Subcutaneous adipose tissue (tissue), 4 donors: ENCODE results near the gene RALBP1. TPM values are rescaled to one million over a fixed set of nuclear protein-coding genes. Genes with fewer than 3 reads are reported as not detected.

Experiments
- total RNA-seq, 4 donors: library from RNA; depleted of rRNA; stranded (reverse); fragments of >200 nt; gene quantifications; one replicate each; pipeline ENCODE4 v1.1.0, GENCODE V29; 2016
- TF ChIP-seq, protein P1 (sequence below): fragments of 450-650 bp; IDR thresholded peaks from one replicate; pipeline ENCODE4 v1.5.1; 2016; ENCODE audit warnings: low read depth, mild to moderate bottlenecking, control low read depth, antibody characterized with exemption, moderate library complexity

The RALBP1 gene
- total RNA-seq, 4 donors from 2014 or later, result 66.4 to 88.3 (median 76.5) TPM

DNA sequence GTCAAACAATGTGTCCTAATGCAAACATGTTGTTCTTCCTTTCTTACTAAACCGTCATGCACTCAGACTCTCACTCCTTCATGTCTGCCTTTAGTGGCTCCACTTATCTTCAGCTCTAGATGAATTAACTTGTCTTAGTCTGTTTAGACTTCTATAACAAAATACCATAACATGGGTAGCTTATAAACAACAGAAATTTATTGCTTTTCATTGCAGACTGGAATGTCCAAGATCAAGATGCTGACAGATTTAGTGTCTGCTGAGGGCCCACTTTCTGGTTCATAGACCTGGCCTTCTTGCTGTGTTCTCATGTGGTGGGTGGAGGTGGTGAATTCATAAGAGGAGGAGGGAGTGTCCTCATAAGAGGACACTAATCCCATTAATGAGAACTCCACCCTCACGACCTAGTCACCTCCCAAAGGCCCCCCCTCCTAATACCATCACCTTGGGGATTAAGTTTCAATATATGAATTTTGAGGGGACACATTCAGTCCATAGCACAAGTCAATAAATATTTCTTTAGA, 32.3 kb downstream of the RALBP1 start:
- TF ChIP-seq, protein P1, sequence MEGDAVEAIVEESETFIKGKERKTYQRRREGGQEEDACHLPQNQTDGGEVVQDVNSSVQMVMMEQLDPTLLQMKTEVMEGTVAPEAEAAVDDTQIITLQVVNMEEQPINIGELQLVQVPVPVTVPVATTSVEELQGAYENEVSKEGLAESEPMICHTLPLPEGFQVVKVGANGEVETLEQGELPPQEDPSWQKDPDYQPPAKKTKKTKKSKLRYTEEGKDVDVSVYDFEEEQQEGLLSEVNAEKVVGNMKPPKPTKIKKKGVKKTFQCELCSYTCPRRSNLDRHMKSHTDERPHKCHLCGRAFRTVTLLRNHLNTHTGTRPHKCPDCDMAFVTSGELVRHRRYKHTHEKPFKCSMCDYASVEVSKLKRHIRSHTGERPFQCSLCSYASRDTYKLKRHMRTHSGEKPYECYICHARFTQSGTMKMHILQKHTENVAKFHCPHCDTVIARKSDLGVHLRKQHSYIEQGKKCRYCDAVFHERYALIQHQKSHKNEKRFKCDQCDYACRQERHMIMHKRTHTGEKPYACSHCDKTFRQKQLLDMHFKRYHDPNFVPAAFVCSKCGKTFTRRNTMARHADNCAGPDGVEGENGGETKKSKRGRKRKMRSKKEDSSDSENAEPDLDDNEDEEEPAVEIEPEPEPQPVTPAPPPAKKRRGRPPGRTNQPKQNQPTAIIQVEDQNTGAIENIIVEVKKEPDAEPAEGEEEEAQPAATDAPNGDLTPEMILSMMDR, result no peak

DNA sequence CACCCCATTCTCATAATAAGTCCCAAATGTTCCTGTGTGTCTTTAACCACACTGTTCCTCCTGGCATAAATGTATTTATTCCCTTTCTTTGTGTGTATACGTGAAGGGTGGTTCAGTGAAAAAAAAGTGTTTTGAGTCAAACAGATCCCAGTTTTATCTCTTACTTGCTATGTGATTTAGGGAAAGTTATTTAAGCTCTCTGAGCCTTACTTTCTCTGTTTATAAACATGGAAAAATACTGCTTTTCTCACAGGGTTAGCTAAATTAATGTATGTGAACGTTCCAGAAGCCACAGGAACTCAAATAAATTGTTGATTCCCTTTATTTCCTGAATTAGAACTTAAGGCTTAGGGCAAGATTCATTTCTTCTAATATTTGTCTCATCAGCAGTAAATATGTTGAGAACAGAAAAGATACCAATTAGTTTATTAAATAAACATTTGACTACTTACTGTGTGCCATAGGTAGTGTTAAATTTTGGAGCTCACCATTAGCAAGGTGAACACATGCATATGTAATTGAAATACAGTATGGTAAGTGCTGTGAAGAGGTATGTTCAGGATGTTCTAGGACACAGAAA, 33.2 kb downstream of the RALBP1 start:
- TF ChIP-seq, protein P1, result no peak

DNA sequence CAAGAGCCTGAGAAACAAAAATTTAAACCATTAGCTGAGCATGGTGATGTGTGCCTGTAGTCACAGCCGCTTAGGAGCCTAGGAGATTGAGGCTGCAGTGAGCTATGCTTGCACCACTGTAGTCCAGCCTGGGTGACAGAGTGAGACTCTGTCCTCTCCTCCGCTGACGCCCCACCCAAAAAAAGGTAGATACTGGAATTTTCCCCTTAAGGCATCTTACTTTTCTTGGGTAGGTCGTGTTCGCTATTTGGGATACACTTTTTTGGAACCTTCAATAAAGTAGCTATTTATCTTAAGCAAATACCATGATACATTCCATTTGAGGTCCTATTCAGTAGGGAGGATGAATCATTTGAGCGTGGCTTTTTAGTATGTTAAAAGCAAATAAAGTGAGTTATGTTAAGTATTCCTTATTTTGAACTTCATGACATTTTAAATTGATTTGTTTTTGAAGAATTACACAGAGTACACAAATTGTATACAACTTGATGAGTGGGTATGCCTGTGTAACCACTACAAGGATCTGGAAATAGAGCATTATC, 38.7 kb downstream of the RALBP1 start:
- TF ChIP-seq, protein P1, result no peak

DNA sequence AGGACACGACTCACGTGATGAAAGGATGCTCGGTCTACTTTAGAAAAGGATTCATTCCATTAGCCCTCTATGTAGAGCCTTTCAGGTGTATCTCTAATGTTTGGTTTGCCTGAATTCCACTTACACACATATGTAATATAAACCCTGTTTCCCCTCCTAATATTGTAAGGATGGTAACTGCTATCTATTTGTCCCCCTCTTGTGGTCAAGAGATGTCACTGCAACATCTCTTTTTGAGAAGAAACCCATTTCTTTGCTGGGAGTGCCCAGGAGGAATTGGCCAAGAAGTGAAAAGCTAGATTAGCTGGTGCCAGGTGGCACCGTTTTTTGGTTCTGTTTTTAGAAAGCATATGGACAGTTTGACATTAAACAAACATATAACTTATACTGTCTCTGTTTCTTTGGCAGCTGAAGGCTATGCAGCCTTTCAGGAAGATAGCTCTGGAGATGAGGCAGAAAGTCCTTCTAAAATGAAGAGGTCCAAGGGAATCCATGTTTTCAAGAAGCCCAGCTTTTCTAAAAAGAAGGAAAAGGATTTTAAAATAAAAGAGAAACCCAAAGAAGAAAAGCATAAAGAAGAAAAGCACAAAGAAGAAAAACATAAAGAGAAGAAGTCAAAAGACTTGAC, 41.2 kb downstream of the RALBP1 start:
- TF ChIP-seq, protein P1, result no peak

DNA sequence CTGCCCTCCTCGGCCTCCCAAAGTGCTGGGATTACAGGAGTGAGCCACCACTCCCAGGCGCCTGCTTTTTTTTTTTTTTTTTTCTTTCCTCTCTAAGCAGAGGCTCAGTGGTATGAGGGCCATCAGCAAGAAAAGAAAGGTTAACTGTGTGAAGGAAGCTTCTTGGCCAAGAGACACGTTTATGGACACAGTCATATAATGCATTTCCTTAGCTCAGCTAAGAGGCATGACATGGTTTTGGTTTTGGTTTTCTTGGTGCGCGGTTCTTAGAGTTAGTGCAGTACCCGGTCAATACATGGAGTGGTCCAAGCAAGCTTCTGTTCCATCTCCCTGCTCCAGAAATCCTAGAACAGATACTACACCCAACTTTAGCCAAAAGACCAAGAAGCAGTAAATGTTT, 42.6 kb downstream of the RALBP1 start:
- TF ChIP-seq, protein P1, result no peak

DNA sequence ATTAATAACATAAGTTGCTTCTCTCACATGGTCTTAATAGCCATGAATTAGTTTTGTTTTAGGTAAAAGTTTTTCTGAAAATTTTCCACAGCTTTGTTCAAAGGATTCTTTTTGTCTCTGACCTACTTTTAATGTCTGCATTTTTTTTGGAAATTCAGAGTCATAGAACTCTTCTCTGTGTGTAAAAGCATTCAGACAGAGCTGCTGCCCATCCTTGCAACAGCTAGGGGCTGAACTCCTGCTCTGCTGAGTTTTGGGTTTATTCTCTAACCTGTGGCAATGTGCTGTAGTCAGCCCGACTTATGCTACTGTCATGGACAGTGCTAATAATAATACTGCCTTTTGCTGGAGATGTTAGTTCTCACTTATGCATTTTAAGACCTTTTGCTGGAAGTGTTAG, 44.1 kb downstream of the RALBP1 start:
- TF ChIP-seq, protein P1, result no peak

DNA sequence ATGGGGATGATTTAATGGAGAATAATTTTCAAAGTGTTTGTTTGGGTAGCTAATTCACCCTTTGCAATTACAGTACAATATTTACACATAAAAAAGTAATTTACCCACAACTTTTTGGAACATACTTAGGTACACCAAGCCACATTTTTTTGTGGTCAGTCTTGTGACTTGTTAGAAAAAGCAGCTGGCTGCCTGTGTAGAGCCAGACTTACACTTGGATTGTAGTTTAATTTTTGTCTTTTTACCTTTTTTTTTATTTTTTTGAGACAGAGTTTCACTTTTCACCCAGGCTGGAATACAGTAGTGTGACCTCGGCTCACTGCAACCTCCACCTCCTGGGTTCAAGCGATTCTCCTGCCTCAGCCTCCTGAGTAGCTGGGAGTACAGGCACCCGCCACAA, 45.4 kb downstream of the RALBP1 start:
- TF ChIP-seq, protein P1, result no peak
